ENCODE data around the gene AACS.
"Not testable (repeated sequence)": the region's sequence is repeated elsewhere in the genome, so short reads cannot be mapped to it uniquely, and the experiment has no call there.

AACS gene

DNA sequence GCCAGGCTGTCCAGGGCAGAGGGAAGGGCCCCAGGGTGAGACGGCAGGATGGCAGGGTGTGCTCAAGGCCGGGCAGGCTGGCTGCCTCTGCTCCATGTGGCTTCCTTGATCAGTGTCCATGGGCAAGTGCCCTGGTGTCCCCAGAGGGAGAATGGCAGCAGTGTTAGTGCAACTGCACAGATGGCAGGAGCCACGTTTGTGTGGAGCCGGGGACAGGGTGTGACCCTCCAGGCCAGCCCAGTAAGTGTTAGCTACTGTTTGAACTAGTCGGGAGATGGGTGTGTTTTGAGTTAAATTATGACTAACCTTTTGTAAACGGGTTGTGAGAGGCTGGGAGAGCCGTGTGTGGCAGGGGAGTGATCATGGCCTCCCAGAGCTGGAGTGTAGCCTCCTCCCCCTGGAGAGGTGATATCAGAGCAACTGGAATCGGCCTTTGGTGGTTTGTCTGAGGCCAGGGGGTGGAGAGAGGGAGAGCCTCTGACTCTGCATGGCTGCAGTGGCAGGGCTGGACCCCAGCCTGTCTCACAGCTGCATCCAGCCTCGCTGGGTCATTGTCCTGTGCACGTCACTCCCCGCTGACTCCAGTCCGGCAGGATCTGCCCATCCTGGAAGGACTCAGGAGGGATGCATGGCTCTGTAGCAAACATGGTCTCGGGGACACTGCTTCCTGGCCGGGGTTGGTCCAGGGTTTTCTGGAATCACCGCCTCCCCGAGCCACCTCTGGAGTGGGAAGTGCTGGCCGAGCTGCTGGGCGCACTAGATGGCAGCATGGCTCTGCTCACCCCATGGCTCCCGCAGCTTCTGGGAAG lies 27.8 kb downstream of the AACS start:
- DNase-seq = no peak

DNA sequence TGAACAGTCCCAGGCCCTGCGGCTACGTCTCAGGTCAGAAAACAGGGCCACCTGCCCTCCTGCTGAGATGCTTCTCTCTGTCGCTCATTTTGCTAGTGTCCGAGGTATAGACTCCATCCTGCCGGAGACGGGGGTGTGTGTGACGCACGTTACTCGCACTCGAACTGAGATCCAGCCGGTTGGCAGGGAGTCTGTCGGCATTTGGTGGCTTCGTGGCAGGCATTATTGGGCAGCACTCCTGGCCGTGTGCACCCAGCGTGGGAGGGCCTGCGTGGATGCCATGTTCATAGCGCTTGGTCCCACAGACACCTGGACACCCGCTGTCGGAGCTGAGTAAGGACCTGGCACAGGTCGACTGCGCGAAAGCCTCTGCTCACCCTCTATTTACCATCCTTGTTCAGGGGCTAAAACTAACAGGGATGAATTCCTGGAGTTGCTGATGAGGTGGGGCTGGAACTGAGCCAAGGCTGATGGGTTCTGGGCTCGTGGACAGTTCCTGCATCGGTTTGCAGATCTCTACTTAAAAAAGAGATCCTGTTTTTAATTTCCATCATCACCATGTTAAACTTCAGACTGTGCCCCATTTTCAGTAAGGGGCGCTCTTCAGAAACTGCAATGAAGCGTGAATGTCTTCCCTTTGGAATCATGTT lies 28.6 kb downstream of the AACS start:
- no peak for DNase-seq

DNA sequence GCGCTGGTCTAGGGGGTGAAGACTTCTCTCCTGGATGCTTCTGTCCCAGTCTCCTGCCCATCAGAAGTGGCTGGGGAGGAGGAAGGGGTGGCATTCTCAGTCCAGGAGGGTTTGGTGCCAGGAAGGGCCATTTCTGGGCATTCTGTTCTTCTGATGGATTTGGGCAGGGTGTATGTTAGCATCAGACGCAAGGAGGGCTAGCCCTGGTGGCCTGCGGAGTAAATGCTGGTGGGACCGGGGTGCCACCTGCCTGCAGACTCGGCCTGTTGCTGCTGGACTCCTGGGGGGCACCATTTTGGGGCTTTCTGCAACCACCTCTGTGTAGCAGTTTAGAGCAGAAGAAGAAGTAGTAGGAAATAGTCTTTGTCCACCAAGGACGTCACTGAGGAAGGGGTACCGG lies 31.7 kb downstream of the AACS start:
- DNase-seq = no peak

DNA sequence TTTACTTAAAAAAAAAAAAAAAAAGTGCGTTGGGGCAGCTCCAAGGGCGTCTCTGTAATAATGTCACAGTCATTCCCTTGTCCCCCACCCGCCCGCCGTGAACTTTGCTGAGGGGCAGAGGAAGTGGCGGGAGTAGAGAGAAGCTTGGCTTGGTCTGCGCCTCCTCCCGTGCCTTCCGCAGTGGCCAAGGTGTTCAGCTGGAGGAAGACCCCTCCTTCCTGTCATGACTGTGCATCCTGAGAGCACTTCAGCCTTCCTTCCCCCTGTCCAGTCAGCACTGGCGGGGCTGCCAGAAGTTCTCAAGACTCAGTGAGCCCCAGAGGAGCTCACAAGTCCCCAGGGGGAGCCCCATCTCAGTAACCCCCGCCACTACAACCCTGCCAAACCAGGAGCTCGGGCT lies 32.2 kb downstream of the AACS start:
- no peak for DNase-seq

DNA sequence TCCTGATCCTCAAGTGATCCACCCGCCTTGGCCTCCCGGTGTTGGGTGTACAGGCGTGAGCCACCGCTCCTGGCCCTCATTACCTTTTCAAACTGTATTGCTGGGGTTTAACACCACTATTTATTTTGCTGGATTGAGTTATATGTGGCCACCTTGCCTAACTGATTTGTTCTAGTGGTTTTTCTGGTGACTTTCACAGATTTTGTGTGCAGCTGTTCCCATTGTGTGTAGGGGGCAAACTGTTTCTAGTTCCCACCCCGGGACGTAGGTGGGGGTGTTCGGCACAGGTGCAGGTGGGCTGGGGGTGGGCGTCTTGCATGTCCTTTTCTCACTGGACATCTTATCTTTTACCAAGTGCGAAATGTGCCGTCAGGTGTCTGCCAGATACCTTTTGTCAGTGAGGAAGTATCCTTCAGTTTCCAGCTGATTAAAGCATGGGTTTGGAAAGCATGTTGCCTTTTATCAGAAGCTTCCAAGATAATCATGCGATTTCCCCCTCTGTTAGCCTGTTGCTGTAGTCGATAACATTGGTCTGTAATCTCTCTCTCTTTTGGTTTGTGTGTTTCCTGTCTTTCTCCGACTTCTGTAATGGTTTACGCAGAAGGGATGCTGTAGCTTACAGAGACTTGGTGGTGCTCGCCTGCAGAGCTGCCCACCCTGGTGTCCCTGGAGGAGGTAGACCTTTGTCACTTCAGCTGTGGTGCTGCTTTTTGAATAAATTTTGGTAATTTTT lies 33.6 kb downstream of the AACS start:
- DNase-seq = no peak

DNA sequence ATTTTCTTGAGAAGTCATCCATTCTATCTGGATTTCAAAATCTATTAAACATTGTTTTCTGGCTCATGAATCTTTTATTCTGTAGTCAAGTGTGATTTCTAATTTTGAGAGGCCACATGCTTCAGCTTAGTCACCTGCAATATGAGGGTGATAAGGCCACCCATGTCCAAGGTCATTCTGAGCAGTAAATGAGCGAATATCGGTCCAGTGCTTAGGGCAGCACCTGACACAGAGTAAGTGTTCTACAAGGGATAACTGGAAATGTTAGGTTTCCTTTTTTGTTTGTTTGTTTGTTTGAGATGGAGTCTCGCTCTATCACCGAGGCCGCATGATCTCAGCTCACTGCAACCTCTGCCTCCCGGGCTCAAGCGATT lies 34.2 kb downstream of the AACS start:
- no peak for DNase-seq

DNA sequence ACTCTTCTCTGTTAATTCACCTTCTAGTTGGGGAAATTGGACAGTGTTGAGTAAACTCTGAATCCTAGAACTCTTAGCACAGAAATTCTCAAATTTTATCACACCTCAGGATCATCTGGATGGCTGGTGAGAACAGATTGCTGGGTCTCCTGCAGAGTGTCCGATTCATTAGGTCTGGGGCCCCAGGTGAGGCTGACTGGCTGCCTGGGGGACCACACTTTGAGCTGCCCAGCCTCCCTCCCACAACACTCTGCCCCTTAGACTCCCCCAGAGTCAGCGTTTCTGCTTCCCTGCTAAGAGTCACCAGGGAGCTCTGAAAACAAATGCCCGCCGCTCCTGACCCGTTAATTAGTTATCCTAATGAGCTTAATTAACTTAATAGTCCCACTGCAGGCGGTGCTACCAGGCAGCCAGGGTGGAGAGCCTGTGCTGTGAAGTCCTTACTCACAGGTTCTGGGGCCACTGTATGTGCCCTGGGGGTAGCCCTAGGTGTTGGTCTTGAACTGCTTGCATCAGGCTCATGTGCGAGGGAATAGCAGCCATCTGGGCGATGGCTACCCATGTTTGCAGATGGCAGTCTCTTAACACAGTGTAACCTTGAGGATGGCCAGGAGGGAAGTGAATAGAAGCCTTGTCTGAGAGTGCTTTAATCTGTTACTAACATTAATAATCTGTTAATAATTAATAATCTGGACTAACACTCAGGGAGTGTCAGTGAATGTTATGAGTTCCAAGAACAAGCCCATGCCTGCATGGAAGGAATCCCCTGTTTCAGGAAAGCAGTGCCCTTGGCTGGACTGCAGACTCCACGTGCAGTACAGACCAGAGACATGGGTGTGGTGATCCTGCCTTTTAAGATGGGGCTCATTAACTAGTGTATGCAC lies 35.6 kb downstream of the AACS start:
- no peak for DNase-seq

DNA sequence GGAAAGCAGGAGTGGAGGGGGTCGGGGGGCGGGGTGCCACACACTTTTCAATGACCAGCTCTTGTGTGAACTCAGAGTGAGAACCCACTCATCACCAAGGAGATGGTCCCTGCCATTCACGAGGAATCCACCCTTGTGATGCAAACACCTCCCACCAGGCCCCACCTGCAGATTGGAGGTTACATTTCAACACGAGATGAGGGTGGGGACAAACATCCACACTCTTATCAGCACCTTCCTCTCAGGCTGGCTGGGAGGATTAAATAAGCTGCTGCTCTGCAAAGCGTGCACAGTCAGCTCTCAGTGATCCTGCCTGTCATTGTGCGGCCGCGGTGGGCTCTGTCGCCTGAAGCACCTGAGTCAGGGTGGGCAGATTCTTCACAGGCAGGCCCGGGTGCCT lies 39.7 kb downstream of the AACS start:
- no peak for DNase-seq

DNA sequence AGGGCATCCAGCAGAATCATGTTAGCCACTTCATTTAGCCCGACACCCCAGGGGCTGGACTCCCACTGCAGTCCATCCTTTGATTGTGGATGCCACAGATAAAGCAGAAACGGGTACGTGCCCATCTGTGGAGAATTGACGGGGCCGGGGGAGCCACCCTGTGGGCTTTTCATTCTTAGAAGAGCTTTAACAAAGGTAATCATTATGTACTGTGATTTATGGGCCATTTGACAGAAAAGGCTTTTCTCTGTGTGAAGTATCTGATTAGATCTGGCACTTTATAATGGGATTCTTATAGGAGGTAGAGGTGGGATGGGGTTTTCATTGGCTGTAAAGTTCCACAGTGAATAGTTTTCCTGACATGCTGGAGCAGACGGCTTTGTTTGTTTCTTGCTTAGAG lies 40.4 kb downstream of the AACS start:
- DNase-seq = no peak

DNA sequence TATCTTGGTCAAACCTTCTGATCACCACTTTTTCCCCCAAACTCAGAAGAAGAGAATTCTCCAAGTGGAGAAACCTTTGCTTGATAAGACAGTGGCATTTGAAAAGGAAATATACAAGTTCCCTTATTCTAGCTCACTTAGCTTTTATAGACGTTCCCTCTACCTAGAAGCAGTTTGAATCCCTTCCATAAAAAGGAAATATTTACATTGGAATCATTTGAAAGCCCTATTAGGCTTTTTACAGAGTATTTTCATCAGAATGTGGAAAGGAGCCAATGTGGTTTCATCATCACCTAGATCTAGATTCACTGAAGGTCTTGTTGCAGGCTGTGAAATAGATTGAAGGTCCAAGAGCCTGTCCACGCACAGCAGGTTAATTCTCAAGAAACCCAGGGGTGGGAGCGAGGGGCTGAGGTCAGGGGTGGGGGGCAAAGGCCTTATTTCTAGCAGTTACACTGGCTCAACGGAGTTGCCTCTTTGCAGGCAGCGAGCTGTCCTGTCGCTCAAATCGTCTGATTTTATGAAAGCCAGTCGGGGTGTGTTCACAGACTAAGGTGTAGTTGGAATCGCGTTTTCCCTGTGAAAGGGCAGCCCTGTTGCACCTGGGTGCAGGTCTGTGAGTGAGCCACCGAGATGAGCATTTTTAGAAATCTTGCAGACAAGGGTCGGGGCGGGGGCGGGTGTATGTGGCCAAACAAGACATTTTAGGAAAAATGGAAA lies 45.6 kb downstream of the AACS start:
- no peak for DNase-seq

DNA sequence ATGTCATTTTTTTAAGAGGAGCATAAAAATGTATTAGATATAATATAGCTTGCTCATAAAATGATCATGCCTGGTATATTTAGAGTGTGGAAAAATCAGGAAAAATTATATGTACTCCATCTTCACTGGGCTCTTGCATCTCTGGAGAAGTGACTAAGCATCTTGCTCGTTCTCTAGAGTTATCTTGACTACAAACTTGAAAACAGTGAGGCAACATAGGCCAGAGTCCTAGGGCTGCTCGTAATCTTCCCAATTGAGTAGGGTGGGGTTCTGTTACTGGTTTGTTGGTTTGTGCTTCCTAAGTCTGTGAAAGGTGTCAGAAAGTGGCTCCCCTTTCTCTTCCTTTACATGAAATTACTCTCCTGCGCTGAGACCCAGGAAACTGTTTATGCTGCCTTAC lies 46.2 kb downstream of the AACS start:
- no peak for DNase-seq

DNA sequence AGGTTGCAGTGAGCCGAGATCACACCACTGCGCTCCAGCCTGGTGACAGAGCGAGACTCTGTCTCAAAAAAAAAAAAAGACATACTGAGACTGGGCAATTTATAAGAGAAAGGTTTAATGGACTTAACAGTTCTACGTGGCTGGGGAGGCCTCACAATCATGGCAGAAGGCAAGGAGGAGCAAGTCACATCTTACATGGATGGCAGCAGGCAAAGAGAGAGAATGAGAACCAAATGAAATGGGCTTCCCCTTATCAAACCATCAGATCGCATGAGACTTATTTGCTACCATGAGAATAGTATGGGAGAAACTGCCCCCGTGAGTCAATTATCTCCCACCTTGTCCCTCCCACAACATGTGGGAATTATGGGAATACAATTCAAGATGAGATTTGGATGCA lies 47.4 kb downstream of the AACS start:
- DNase-seq = not testable (repeated sequence)

DNA sequence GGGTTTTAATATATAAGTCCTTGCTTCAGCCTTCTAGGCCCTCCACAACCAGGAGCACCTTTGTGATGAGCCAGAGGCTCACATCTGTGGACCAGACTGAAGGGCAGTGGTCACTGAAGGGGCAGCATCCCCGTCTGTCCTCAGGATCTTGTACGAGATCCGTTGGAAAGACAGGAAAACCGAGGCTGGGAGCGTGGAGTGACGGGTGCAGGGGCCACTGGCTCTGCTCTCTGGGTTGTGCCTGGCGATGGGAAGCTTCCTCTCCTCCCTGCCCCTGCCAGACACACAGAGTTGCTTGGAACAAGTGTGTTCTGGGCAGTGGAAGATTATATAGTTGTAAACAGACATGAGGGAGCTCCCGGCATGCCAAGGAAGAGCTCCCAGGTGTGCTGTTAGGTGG lies 48.0 kb downstream of the AACS start:
- no peak for DNase-seq

DNA sequence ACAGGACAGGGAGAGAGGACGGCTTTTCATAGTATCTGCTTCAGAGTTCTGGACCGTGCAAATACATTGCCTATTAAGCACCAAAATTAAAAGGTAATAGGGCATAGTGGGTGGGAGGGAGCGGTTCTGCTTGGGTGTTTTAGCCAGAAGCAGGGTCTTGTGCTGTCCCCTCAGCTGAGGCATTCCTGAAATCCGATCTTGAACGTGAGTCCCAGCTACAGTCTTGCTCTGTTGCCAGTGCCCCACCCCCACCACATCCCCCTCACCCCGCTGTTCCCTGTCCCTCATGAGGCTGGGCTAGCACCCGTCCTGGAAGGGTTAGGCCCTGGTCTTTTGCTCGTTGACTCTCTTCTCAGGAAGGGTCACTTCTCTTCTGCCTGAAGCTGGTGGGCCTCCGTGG lies 48.6 kb downstream of the AACS start:
- no peak for DNase-seq

DNA sequence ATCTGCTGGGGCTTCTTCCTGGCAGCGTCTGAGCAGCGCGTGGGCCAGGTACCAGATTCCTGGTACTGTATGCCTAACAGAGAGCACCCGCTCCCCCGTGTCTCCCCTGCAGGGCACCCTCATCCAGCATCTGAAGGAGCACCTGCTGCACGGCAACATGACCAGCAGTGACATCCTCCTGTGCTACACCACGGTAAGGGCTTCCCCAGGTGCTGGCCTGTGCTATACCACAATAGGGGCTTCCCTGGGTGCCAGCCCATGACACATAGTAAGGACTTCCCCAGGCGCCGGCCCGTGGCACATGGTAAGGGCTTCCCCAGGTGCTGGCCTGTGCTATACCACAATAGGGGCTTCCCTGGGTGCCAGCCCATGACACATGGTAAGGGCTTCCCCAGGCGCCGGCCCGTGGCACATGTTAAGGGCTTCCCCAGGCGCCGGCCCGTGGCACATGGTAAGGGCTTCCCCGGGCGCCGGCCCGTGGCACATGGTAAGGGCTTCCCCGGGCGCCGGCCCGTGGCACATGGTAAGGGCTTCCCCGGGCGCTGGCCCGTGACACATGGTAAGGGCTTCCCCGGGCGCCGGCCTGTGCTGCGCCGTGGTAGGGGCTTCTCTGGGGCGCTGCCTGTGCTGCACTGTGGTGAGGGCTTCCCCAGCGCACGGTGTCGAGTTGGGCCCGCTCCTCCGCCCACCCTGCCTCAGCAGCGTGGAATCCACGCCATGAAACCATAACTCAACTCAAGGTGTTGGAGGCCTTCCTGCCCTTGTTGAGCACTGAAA lies 49.3 kb downstream of the AACS start:
- DNase-seq = no peak

DNA sequence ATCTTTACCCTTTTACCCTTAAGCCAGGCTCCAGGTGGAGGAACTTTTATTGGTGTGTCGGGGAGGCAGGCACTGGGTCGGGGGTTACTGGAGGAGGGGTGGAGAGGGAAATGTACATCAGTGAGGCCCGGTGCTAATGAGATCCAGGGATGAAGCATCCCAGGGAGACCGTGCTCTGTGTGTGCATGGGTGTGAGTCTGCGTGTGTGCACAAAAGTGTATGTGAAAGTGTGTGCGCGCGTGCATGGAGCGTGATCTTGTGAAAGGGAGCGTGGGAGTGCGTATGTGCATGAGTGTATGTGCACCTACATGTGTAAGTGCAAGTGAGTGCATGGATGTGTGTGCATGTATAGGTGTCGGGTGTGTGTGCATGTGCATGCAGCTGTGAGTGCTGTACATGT lies 55.3 kb downstream of the AACS start:
- DNase-seq = no peak

DNA sequence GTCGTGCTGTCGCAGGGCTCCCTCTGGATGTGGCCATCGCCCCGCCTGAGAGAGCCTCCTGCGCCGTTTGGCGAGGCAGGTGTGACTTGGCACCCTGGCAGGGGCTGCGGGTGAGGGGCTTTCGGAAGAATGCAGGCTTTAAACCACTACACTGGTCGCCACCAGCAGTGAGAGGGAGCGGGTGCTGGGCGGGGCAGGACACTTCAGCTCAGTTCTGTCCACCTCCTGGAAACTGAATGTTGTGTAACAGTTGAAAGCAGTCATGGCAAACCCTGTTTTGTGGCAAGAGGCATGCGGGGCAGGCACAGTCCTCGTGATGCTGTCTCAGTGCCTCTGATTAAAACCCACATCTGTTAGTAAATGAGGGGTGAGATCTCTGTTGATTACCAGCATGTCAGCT lies 55.9 kb downstream of the AACS start:
- no peak for DNase-seq

DNA sequence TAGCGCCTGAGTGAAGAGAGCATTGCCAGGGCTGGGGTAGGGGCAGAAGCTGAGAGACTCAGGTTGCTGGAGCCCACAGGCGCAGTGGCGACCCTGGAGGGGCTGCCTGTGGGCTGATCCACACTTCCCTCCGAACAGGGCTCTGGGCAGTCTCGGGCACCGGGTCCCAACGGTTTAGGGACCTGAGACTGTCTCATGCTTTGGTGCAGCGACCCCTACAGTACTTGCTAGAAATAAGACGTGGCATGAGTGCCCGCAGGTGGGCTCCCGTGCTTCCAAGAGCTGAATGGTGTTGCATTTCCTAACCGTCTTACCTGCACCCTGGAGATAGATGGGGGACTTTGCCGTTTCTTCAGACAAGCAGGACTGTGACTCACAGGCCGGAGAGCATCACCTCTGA lies 57.4 kb downstream of the AACS start:
- DNase-seq = no peak

DNA sequence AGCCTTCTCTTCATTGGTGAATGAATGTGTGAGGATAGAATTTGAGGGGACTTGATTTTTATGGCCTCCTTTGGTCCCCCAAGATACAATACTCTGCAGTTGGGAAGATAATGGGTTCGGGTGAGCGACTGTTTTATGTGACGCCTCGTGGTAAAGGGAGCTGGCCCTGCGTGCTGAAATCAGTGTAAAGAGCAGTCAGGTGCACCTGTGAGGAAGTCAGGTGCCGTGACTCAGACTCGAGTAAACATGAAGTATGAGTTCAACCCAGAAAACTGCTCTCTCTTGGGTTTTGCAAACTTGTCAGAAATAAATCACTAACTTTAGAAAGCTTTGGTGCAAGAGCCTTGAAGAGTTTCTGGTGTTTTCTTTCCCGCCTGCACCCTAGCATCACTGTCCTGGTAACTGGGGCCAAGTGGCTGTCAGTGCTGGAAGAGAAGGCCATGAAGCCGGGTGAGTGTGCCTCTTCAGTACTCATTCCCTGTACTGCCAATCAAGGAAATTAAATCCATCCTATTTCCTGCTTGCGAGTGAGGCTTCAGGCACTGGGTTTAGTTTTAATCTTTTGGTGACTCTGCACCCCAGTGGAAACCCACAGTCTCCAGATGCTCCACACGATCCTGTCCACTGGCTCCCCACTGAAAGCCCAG lies 59.2 kb downstream of the AACS start:
- no peak for DNase-seq

DNA sequence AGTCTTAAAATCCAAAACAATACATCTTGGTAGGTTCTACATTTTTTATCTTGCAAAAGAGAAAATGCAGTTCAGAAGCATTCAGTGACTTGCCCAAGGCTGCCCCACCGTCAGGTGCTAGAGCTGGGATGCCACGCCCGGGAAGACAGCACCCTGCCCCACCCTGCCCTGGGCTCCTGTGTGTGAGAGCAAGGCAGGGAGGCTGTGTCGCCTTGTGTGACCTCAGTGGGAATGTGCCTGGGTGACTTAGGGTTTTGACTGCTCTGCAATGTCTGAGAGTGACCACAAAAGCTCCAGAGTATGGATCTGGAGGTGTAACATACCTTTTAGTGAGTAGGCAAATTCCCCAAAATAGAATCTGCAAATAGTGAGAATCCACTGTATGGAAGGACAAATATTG lies 60.0 kb downstream of the AACS start:
- no peak for DNase-seq

Measured in NCI-H1105 (cell line).